Tibial nerve (tissue), 4 donors: ENCODE data around the gene MDFIC. TPM values are rescaled to one million over a fixed set of nuclear protein-coding genes. Genes with fewer than 3 reads are reported as not detected.

Experiments used
- DNase-seq, 2 donors: peaks; one replicate each; pipeline ENCODE4 v3.0.0-alpha.2; 2019; ENCODE audit warnings: low spot score in 2 of 2
- H3K27ac ChIP-seq, 4 donors: fragments of 200-600 bp; sonication (generic) in 3 of 4; one replicate each; pipeline ENCODE4 v1.5.1; 2017 to 2019; ENCODE audit warnings: mild to moderate bottlenecking in 1 of 4
- H3K27me3 ChIP-seq, 2 donors: fragments of 200-600 bp; sonication (generic) in 1 of 2; one replicate each; pipeline versions ENCODE4 v1.5.1 to v1.6.0; 2017 to 2019
- H3K36me3 ChIP-seq, 3 donors: fragments of 200-600 bp; sonication (generic); one replicate each; pipeline ENCODE4 v1.5.1; 2018 to 2019
- H3K4me1 ChIP-seq, 4 donors: fragments of 200-600 bp; sonication (generic) in 3 of 4; one replicate each; pipeline ENCODE4 v1.5.1; 2017 to 2019
- H3K4me3 ChIP-seq, 4 donors: fragments of 200-600 bp; sonication (generic) in 3 of 4; one replicate each; pipeline ENCODE4 v1.5.1; 2017 to 2019; ENCODE audit warnings: mild to moderate bottlenecking in 1 of 4, moderate library complexity in 1 of 4
- H3K9me3 ChIP-seq, 4 donors: fragments of 200-600 bp; sonication (generic) in 3 of 4; one replicate each; pipeline ENCODE4 v1.5.1; 2017 to 2019
- EP300 ChIP-seq, 2 donors: sonication (generic); formaldehyde crosslinking; IDR thresholded peaks; one replicate each; pipeline ENCODE4 v1.6.1; 2017; ENCODE audit warnings: antibody characterized with exemption in 2 of 2, mild to moderate bottlenecking in 1 of 2
- POLR2A ChIP-seq, 2 donors: fragments of 450-650 bp; IDR thresholded peaks; one replicate each; pipeline ENCODE4 v1.6.1; 2017; ENCODE audit warnings: antibody characterized with exemption in 2 of 2, mild to moderate bottlenecking in 2 of 2, moderate library complexity in 2 of 2
- WGBS, 2 donors: methylation state at CpG; one replicate each; pipeline ENCODE4 v1.1.5; 2018; 5-methylcytosine and 5-hydroxymethylcytosine counted together
- total RNA-seq, 4 donors: library from RNA; depleted of rRNA; stranded (reverse); fragments of >200 nt; gene quantifications; one replicate each; pipeline ENCODE4 v1.1.0, GENCODE V29; 2016
- TF ChIP-seq, protein P1 (sequence below), 5 experiments: fragments of 200-600 bp in 3 of 5; fragments of 450-650 bp in 2 of 5; sonication (generic) in 3 of 5; IDR thresholded peaks; one replicate each; pipeline ENCODE4 v1.5.1; 2016 to 2019; ENCODE audit warnings: antibody characterized with exemption in 5 of 5, mild to moderate bottlenecking in 3 of 5, moderate library complexity in 2 of 5

The MDFIC gene
- total RNA-seq, 4 donors from 2014 or later = 41.2 to 72.2 (median 67.4) TPM

DNA sequence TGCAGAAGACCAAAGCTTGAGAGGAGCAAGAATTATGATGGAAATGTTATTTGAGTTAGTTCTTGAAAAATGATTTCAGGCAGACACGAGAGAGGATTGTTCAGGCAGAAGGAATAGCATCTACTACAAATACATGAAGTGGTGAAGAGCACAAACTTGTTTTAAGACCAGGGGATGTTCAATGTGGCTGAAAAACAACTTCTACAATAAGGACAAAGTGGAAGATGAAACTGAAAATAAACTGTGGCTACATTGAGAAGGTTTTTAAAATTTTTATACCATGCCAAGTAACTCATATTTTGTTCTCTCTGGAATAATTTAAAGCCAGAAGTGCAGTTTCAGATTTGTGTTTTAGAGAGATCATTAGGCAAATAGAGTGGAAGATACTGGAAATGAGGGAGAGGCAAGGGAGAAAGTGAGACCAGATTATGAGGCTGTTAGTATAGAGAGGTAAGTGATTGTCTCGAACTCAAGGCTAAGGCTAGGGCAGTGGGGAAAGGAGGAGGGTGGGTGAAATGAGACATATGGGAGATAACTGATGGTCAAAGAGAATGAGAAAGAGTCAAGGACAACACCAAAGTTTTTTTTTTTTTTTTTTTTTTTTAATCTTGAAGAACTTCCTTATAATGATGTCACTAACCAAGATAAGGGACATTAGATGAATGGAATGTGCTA, 115.4 kb downstream of the MDFIC start:
- no peak overlapping the region for H3K27ac ChIP-seq
- DNase-seq = no peak
- H3K9me3 ChIP-seq = no peaks in the 10 kb centered on the region
- no peak overlapping the region for H3K4me3 ChIP-seq
- TF ChIP-seq EP300 (IDR thresholded peaks at IDR 0.05) = no peak
- TF ChIP-seq, protein P1, sequence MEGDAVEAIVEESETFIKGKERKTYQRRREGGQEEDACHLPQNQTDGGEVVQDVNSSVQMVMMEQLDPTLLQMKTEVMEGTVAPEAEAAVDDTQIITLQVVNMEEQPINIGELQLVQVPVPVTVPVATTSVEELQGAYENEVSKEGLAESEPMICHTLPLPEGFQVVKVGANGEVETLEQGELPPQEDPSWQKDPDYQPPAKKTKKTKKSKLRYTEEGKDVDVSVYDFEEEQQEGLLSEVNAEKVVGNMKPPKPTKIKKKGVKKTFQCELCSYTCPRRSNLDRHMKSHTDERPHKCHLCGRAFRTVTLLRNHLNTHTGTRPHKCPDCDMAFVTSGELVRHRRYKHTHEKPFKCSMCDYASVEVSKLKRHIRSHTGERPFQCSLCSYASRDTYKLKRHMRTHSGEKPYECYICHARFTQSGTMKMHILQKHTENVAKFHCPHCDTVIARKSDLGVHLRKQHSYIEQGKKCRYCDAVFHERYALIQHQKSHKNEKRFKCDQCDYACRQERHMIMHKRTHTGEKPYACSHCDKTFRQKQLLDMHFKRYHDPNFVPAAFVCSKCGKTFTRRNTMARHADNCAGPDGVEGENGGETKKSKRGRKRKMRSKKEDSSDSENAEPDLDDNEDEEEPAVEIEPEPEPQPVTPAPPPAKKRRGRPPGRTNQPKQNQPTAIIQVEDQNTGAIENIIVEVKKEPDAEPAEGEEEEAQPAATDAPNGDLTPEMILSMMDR (IDR thresholded peaks at IDR 0.05) = no peak
- TF ChIP-seq POLR2A (IDR thresholded peaks at IDR 0.05) = no peak
- no peaks in the 10 kb centered on the region for H3K27me3 ChIP-seq
- WGBS, 2 donors = 77 to 82% methylated on average over 2 of the region's 2 CpGs
- no peaks in the 10 kb centered on the region for H3K36me3 ChIP-seq
- H3K4me1 ChIP-seq = peaks cover 0 to 6% (median 0%) of the 10 kb centered on the region in 4 donors

DNA sequence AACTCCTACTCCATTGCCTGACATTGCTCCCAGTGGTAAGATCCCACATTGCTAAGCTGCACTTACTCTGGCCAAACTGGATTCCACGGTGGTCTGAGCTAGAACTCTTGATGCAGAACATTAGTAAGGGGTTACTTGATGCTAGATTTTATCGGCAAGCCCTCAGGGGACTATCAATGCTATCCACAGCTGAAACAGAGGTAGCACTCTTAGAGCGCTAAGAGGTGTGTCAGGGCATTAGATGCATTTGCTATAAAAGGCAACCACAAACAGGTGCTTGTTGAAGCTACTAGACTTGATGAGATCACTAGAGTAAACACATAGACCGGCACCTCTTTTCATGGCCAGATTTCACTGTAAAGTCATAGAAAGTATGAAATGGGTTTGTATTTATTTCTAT, 116.3 kb downstream of the MDFIC start:
- DNase-seq = no peak
- Histone ChIP-seq H3K27me3 (no peaks in the 10 kb centered on the region), H3K4me1 (peaks cover 0 to 4% (median 0%) of the 10 kb centered on the region in 4 donors), H3K9me3 (no peaks in the 10 kb centered on the region), H3K27ac (no peak overlapping the region), H3K4me3 (no peak overlapping the region), H3K36me3 (no peaks in the 10 kb centered on the region)
- TF ChIP-seq, protein P1 (IDR thresholded peaks at IDR 0.05) = no peak
- TF ChIP-seq EP300 (IDR thresholded peaks at IDR 0.05) (no peak), POLR2A (IDR thresholded peaks at IDR 0.05) (no peak)
- 89% methylated on average over 4 of the region's 4 CpGs for WGBS, 2 donors

DNA sequence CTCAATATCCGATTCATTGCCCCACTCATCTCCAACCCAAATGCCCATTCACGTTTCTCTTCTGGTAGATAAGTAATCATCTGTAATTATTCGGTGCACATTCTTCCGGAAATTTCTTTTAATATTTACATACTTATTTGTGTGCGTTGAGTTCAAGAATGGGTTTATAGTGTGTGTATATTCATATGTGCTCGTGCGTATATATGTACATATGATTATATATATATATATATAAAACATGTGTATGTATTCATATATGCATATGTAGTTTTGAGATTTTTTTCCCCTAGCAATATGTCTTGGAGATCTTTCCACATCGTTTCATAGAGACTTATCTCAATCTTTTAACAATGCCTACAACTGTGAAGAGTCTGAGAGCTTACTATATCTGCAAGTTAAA, 118.2 kb downstream of the MDFIC start:
- no peak overlapping the region for H3K4me3 ChIP-seq
- no peak overlapping the region for H3K27ac ChIP-seq
- H3K9me3 ChIP-seq = no peaks in the 10 kb centered on the region
- no peaks in the 10 kb centered on the region for H3K36me3 ChIP-seq
- TF ChIP-seq POLR2A (IDR thresholded peaks at IDR 0.05) = no peak
- TF ChIP-seq EP300 (IDR thresholded peaks at IDR 0.05) = no peak
- TF ChIP-seq, protein P1 (IDR thresholded peaks at IDR 0.05) = no peak
- H3K27me3 ChIP-seq = no peaks in the 10 kb centered on the region
- no peaks in the 10 kb centered on the region for H3K4me1 ChIP-seq
- 84 to 96% methylated on average over 8 of the region's 8 CpGs for WGBS, 2 donors
- DNase-seq = no peak

DNA sequence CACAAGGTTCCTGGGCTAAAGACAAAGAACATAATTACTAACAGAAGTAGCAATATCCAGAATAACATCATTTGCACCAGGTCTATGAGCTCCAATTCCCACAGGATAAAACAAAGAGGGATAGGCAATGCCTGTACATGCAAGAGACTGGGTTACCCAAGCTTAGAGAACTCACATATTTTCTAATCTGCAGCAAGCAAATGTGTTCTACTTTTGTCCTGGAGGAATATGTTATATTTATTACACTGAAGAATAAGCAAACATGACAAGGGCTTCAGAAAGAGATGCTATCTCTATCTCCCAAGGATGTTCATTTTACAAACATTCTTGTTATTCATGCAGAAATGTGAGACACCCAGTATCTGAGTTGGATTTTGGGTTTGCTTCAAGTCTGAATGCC, 118.6 kb downstream of the MDFIC start:
- Histone ChIP-seq H3K9me3 (no peaks in the 10 kb centered on the region), H3K4me3 (no peak overlapping the region), H3K4me1 (no peaks in the 10 kb centered on the region), H3K27me3 (no peaks in the 10 kb centered on the region), H3K27ac (no peak overlapping the region), H3K36me3 (no peaks in the 10 kb centered on the region)
- DNase-seq = no peak
- no peak for TF ChIP-seq POLR2A (IDR thresholded peaks at IDR 0.05)
- TF ChIP-seq, protein P1 (IDR thresholded peaks at IDR 0.05) = no peak
- TF ChIP-seq EP300 (IDR thresholded peaks at IDR 0.05) = no peak

DNA sequence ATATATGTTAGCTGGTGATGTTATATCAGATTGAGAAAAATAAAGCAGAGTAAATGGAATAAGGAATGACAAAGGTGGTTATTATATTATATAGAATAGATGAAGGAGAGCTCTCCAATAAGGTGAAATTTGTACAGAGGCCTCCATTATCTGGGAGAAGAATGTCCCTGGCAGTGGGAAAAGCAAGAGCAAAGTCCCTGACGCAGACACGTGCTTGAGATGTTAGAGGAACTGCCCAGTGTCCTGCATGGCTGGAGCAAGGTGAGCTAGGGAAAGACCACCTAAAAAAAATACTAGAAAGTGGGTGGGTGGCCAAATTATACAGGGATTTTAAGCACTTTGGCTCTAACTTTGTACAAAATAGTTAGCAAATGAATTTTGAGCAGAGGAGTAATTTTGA, 120.7 kb downstream of the MDFIC start:
- Histone ChIP-seq H3K27me3 (no peaks in the 10 kb centered on the region), H3K27ac (no peak overlapping the region), H3K9me3 (no peaks in the 10 kb centered on the region), H3K4me3 (no peak overlapping the region), H3K4me1 (no peaks in the 10 kb centered on the region), H3K36me3 (no peaks in the 10 kb centered on the region)
- DNase-seq = no peak
- TF ChIP-seq EP300 (IDR thresholded peaks at IDR 0.05) (no peak), POLR2A (IDR thresholded peaks at IDR 0.05) (no peak)
- TF ChIP-seq, protein P1 (IDR thresholded peaks at IDR 0.05) = no peak
- WGBS, 2 donors = 58 to 90% methylated on average over 2 of the region's 2 CpGs
